Stimulated activated CD8-positive, alpha-beta memory T cell treated with anti-CD3 and anti-CD28 coated beads, Interleukin-12 subunit alpha, Interleukin-12 subunit beta, amount 100 ng/mL, for 24 hours (primary cell): ENCODE results near the gene PHB1.
"Not testable (repeated sequence)": the region's sequence is repeated elsewhere in the genome, so short reads cannot be mapped to it uniquely, and the experiment has no call there.

ENCODE experiments used
- DNase-seq: peaks from one replicate; pipeline ENCODE4 v3.0.0-alpha.2; 2020; ENCODE audit errors: extremely low read depth

PHB1 gene

DNA sequence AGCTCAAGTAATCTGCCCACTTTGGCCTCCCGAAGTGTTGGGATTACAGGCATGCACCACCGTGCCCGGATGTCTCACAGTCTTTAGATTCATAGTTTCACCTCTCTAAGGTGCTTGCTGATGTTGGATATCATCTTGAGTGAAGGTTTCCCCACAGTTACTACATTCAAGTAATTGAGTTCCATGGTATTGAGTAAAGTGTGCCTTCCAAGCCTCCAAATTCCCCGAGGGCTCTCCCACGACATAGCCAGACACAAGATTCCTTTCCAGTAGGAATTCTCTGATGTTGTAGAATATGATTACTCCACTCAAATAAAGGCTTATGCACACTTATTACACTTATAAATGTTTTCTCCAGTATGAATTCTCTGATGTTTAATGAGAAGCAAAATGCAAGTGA lies 36.4 kb downstream of the PHB1 start:
- no peak for DNase-seq

GRCh38 chr17:49375544-49375943 lies 39.1 kb downstream of the PHB1 start:
- no peak for DNase-seq

DNA sequence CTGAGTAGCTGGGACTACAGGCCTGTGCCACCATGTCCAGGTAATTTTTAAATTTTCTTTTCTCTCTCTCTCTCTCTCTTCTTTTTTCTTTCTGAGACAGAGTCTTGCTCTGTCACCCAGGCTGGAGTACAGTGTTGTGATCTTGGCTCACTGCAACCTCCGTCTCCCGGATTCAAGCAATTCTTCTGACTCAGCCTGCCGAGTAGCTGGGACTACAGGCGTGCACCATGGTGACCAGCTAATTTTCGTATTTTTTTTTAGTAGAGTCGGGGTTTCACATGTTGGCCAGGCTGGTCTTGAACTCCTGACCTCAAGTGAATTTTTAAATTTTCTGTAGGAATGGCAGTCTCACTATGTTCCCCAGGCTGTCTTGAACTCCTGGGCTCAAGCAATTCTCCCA lies 41.6 kb downstream of the PHB1 start:
- no peak for DNase-seq

- DNase-seq = no peak
These were observed 42.3 kb downstream of the PHB1 start for GRCh38 chr17:49372425-49372824.

DNA sequence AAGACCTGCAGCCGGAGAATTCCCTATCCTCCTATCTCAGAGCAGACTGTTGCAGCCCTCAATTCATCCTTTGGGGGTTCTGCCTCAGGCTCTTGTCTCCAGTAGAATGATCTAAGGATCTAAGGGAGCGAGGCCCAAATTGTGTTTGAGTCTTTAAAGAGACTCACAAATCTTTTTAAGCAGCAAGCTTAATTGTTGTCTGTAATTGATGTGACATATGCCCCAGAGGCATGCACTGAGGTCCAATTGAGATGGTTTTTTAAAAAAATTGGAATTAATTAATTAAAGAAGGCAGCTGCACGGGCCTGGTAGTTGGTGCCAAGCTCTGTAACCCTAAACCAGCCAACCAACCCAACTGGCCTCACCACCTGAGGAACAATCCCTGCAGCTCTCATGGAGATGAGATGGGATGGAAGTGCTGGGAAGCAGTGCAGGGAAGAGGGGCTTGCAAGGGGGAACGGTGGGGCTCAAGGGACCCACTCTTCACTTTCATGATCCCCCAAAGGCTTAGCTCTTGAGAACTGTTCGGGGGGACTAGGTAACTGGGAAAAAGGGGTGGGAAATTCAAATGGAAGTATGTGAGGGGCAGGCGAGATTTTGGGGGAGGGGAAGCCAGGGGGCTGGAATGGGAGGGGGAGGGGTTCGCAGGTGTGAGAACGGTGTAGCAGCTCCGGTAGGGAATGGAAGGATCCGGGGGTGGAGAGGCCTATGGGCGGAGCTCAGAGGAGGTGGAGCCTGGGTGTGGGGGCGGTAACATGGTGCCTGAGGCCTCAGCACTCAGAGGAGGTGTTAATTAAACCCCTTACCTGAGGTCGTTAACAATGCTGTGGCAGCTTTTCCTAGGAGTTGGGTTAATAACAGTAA lies 43.5 kb downstream of the PHB1 start:
- DNase-seq = no peak

GRCh38 chr17:49369760-49370159 lies 44.9 kb downstream of the PHB1 start:
- no peak for DNase-seq

DNA sequence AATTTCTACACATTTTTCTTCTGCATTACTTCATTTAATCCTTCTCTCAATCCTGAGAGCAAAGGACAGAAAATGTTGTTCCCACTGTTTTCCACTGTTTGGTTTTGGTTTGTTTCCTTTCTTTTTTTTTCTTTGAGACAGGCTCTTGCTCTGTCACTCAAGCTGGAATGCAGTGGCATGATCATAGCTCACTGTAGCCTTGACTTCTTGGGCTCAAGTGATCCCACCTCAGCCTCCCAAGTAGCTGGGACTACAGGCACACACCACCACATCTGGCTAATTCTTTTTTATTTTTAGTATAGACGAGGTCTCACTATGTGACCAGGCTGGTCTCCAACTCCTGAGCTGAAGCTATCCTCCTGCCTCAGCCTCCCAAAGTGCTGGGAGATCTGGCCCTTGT lies 45.6 kb downstream of the PHB1 start:
- no peak for DNase-seq

DNA sequence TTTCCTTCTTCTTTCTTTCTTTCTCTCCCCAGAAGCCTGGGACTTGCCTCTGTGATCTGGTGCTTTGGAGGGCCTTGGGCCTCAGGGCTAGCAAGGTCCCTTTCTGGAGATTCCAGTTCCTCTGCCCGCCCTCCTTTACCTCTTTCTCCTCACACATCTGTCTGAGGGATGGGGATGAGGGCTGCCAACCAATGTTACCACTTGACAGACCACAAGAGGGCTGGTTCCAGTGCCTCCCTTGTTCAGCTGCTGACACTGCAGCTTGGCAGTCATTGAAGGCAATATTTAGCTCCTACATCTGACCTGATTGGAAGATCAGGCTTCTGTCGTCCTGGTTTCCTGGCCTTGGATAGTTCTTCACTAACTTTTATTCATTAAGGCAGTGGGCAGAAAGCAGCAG lies 49.0 kb downstream of the PHB1 start:
- no peak for DNase-seq

DNA sequence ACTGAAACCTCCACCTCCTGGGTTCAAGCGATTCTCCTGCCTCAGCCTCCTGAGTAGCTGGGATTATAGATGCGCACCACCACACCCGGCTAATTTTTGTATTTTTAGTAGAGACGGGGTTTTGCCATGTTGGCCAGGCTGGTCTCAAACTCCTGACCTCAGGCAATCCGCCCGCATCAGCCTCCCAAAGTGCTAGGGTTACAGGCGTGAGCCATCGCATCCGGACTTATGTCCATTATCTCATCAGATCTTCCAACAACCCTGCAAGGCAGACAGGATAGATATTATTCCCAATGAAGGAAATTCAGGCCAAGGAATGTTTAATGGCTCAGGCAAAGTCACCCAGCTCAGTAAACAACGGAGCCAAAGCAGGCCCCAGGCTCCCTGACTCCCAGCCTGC lies 49.6 kb downstream of the PHB1 start:
- DNase-seq = not testable (repeated sequence)

DNA sequence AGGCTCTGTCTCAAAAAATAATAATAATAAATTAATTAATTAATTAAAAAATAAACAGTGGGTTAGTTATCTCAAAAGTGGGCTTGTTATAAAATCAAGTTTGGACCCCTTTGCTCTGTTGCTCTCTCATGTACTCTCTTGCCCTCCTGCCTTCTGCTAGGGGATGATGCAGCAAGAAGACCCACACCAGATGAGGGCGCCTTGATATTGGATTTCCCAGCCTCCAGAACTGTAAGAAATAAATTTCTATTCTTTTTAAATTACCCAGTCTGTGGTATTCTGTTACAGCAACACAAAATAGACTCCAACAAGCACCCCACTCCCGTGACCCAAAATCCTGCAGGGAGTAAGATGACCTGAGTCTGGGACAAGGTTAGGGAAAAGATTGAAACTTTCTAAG lies 50.6 kb downstream of the PHB1 start:
- no peak for DNase-seq

DNA sequence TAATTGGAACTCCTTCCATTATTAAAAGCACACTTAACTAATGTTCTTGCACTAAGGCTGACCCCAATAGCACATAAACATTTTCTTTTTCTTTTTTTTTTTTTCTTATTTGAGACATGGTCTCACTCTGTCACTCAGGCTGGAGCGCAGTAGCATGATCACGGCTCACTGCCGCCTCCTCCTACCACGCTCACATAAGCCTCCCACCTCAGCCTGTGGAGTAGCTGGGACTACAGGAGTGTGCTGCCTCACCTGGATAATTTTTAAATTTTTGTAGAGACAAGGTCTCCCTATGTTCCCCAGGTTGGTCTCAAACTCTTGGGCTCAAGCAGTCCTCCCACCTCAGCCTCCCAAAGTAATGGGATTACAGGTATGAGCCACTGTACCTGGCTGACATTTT lies 51.4 kb downstream of the PHB1 start:
- DNase-seq = no peak

- no peak for DNase-seq
These were observed 52.0 kb downstream of the PHB1 start for GRCh38 chr17:49362723-49363117.

DNA sequence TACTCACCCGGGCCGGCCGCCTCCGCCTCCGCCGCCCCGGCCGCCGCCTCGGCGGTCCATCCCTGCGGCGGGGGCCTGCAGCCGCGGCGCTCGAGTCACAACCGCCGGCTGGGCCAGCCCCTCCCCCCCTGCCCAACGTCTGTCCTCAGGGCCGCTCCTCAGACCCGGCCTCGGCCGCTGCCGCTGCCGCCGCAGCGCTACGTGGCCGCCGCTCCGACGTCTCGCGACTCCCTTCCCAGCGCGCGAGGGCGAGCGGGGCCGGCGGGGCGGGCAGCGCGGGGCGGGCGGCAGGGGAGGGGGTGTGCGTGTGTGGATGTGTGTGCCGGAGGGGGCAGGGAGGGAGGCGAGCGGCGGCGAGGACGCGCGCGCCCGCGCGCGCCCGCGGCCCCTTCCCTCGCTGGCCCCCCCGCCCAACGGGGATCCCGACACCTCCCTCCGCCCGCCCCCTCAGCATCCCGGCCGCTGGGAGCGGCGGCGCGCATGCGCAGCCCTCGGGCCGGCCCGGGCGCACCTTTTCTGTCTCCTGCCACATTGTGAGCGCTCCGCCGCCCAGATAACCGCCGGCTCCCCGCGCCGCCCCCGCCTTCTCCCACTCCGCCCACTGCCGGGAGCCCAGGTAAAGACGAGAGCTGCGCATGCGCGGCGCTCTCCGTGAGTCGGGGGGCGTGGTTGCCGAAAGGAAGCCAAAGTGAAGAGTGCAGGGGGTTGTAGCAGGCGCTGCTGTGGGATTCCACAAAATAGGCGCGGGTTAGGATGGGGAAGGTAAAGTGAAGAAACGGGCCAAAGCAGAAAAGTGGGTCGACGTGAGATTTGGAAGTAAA lies 52.6 kb downstream of the PHB1 start, which contains the start of gene ZNF652:
Gene ZNF652 (minus strand): TSS at position 349 of the 821 bp plus-strand sequence. CDS start 44,525 bp downstream, outside the sequence.
- DNase-seq = peak; percentile 76

- peak; percentile 39 for DNase-seq
These were observed 53.4 kb downstream of the PHB1 start for GRCh38 chr17:49361129-49361901.

DNA sequence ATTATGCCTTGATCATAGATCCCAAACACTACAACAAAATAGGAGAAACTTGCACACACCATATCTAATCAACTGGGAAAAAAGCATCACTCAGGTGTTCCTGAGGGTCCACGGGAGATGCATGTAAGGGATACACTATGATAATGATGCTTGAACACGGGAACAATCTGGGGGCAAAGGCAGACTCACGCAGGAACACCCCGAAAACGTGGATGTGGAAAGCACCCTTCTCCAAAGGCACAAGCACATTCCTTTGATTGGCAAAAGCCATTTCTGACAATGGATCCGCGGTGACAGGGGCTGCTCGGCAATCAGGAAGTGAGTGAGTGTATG lies 53.9 kb downstream of the PHB1 start:
- DNase-seq = no peak

GRCh38 chr17:49359990-49360795 lies 54.5 kb downstream of the PHB1 start:
- DNase-seq = no peak

- DNase-seq = no peak
These were observed 55.9 kb downstream of the PHB1 start for GRCh38 chr17:49358641-49359247.

DNA sequence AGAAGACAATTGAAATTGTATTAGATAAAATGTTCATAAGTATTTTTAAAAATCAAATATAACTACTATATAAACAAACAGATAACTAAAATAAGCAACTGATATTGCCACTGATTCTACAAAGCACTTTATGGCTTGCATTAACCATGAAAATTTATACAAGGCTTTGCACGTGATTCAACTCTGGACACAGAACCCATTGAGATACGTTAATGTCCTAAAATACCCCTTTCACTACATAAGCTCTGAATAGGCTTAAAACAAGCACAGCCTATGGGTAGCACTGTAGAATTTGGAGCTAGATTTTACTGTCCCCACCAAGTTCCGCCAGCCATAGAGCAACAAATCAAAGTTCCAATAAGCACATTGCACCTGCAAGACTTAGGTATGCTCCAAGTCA lies 57.2 kb downstream of the PHB1 start:
- DNase-seq = no peak

- DNase-seq = no peak
These were observed 58.4 kb downstream of the PHB1 start for GRCh38 chr17:49356320-49356719.
